Lower leg skin (tissue), 3 donors: Measurements from ENCODE around the gene CCNJ.

Experiments
- CTCF ChIP-seq, 3 donors: fragments of 450-650 bp; IDR thresholded peaks; one replicate each; pipeline ENCODE4 v1.5.1; 2016; ENCODE audit warnings: antibody characterized with exemption in 3 of 3, mild to moderate bottlenecking in 3 of 3, moderate library complexity in 2 of 3
- POLR2A ChIP-seq, 2 donors: fragments of 450-650 bp; IDR thresholded peaks; one replicate each; pipeline ENCODE4 v1.6.1; 2016 to 2017; ENCODE audit warnings: antibody characterized with exemption in 2 of 2, mild to moderate bottlenecking in 1 of 2, moderate library complexity in 1 of 2

- no peak for TF ChIP-seq CTCF (IDR thresholded peaks at IDR 0.05)
- TF ChIP-seq POLR2A (IDR thresholded peaks at IDR 0.05): no peak
These were observed 50.6 kb downstream of the CCNJ start for GRCh38 chr10:96093948-96094347.
